ENCODE measurements around the gene TNFAIP8L2.
"Not testable (repeated sequence)": the region's sequence is repeated elsewhere in the genome, so short reads cannot be mapped to it uniquely, and the experiment has no call there.

Gene TNFAIP8L2

DNA sequence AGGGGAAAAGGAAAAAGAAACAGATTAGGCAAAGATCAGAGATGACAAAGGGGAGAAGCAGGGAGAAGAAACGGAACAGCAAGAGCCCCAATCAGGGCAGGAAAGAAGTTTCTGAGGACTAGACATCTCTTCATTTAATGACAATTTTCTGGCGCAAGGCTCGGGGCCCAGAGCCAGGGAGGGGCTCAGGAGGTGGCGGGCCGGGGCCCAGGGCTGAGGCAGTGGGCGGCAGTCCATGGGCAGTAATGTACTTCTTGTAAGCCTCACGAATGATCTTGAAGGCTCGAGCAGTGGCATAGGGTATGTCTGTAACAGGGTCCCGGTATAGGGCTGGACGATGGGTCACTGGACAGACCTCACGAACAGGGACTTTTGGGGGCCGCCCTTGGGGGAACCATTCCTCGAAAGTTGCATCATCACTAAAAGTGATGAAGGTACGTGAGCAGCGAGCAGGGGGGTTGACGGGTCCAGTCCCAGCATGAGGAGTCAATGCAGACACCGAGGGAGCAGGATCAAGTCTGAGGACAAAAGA lies 20.1 kb downstream of the TNFAIP8L2 start:
- POLR2A ChIA-PET (ENCODE audit: low non-redundant PET) = no interaction called here
- no peak for DNase-seq (ENCODE audit: low spot score)
- H3K27ac ChIP-seq = peak overlapping the region; percentile 17; the same call in 1 of the 2 replicates
- TF ChIP-seq, protein P1, sequence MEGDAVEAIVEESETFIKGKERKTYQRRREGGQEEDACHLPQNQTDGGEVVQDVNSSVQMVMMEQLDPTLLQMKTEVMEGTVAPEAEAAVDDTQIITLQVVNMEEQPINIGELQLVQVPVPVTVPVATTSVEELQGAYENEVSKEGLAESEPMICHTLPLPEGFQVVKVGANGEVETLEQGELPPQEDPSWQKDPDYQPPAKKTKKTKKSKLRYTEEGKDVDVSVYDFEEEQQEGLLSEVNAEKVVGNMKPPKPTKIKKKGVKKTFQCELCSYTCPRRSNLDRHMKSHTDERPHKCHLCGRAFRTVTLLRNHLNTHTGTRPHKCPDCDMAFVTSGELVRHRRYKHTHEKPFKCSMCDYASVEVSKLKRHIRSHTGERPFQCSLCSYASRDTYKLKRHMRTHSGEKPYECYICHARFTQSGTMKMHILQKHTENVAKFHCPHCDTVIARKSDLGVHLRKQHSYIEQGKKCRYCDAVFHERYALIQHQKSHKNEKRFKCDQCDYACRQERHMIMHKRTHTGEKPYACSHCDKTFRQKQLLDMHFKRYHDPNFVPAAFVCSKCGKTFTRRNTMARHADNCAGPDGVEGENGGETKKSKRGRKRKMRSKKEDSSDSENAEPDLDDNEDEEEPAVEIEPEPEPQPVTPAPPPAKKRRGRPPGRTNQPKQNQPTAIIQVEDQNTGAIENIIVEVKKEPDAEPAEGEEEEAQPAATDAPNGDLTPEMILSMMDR (conservative IDR thresholded peaks at IDR 0.05; ENCODE audit: low read depth) = no peak
- CTCF ChIA-PET = interaction anchor here (0.5 to 0.7 kb wide), 2 partner anchors 35 to 613 kb away, joined by 4 to 6 read pairs; no protein-coding TSS in a partner anchor

DNA sequence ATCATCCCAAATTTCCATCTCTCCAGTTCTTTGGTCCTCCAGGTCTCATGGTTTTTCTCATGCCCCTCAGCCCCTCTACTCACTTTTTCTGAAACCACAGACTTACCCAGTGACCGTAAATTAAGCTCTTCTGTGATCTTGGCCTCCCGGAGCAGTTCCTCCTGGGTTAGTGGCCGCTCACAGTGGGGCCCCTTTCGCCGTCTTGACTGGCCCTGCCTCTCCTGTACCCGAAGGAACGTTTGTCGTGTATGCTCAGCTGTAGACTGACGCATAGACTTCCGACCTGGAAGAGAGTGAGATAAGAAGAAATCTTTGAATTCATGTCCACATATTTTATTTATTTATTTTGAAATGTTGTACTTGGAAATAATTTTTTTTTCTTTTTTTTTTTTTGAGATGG lies 27.8 kb downstream of the TNFAIP8L2 start:
- no peak for DNase-seq (ENCODE audit: low spot score)
- ChIA-PET POLR2A (ENCODE audit: low non-redundant PET) (no interaction called here), CTCF (no interaction called here)
- no peak overlapping the region for H3K27ac ChIP-seq
- TF ChIP-seq, protein P1 (conservative IDR thresholded peaks at IDR 0.05; ENCODE audit: low read depth) = no peak

DNA sequence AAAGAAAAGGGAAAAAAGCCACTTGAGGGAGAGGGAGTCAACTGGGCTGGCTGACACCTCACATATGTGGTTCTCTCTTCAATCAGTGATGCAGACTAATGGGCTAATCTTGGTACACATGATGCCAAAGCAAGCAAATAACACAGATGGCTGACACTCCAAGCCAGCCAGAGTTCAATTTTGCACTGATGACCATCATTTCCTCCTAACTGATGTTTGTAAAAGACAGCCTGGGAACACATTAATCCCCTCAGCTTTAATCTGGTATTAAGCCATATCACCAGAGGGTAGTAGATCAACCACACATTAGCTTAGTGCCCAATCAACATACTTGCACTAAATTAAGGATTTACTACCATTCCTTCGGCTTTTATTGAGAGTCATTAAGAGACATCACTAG lies 30.8 kb downstream of the TNFAIP8L2 start:
- ChIA-PET CTCF (interaction anchor here (0.5 kb wide), 1 partner anchor 506 kb away, joined by 3 read pairs; no protein-coding TSS in a partner anchor), POLR2A (ENCODE audit: low non-redundant PET) (no interaction called here)
- no peak overlapping the region for H3K27ac ChIP-seq
- no peak for DNase-seq (ENCODE audit: low spot score)
- TF ChIP-seq, protein P1 (conservative IDR thresholded peaks at IDR 0.05; ENCODE audit: low read depth) = no peak

DNA sequence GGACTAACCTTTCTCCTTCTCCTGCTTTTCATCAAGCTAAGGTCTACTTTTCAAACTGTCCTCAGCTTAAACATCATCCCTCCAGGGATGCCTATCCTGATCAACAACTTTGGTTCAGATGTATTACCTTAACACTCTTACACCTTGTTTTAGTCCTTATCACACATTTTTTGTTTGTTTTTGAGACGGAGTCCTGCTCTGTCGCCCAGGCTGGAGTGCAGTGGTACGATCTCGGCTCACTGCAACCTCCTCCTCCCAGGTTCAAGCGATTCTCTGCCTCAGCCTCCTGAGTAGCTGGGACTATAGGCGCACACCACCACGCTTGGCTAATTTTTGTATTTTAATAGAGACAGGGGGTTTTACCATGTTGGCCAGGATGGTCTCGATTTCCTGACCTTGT lies 32.2 kb downstream of the TNFAIP8L2 start:
- DNase-seq (ENCODE audit: low spot score); POLR2A ChIA-PET (ENCODE audit: low non-redundant PET); CTCF ChIA-PET: not testable (repeated sequence)
- H3K27ac ChIP-seq = peak overlapping the region; percentile 52

DNA sequence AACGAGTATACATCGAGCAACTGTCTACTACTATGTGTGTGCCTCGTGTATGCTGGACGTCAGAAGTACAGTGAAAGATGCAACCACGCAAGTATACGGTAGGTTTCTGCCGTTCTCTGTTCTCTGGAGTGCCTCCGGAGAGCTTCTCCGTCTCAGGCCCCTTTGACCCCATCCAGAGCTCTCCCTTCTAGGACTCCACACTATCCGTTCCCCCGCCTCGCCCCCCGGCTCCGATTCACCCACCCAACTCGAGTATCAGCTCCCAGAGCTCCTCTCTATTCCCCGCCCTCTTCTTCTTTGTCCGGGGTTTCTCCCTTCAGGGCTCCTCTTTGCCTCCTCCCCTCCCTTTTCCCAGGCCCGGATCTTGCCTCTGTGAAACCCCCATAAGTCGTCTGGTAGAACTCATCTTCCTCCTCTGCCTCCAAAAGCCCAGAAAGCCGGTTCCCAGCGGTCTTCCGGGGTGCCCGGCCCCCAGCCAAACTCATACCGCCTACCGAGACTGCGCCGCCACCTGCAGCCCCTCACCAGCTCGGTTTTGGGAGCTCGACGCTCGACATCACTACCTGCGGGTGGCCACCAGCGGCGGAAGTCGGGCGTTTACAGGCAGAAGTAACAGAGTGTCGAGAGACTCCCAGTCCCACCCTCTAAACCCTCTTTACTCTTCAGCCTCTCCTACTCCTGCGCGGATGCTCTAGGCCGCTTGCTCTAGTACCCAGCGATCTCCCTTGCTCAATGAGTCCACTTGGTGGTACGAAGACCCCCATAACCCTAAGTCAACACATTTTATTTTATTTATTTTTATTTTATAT lies 33.4 kb downstream of the TNFAIP8L2 start, which contains the start of gene VPS72:
VPS72 (minus strand) TSS at position 561 of the 809 bp plus-strand sequence; CDS start at position 485, 76 bp downstream.
- ChIA-PET POLR2A (ENCODE audit: low non-redundant PET) (interaction anchor here (0.6 to 0.7 kb wide), 3 partner anchors 96 to 168 kb away, joined by 3 to 7 read pairs (median 5); no protein-coding TSS in a partner anchor), CTCF (interaction anchor here (0.7 kb wide), 1 partner anchor 345 kb away, joined by 3 read pairs; no protein-coding TSS in a partner anchor)
- peak within 1 kb of the TSS; percentile 89 for H3K27ac ChIP-seq
- peak; percentile 85 for DNase-seq (ENCODE audit: low spot score)
- TF ChIP-seq, protein P1 (conservative IDR thresholded peaks at IDR 0.05; ENCODE audit: low read depth) = no peak

DNA sequence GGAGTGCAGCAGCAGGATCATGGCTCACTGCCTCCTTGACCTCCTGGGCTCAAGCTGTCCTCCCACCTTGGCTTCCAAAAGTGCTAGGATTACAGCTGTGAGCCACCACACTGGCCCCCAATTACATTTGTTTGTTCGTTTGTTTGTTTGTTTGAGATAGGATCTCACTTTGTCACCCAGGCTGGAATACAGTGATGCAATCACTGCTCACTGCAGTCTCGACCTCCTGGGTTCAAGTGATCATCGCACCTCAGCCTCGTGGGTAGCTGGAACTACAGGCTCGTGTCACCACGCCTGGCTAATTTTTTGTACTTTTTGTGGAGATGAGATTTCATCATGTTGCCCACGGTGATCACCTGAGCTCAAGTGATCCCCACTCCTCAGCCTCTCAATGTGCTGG lies 35.6 kb downstream of the TNFAIP8L2 start:
- CTCF ChIA-PET = no interaction called here
- no peak for DNase-seq (ENCODE audit: low spot score)
- POLR2A ChIA-PET (ENCODE audit: low non-redundant PET) = no interaction called here
- TF ChIP-seq, protein P1 (conservative IDR thresholded peaks at IDR 0.05; ENCODE audit: low read depth) = no peak
- H3K27ac ChIP-seq = peak overlapping the region; percentile 53

DNA sequence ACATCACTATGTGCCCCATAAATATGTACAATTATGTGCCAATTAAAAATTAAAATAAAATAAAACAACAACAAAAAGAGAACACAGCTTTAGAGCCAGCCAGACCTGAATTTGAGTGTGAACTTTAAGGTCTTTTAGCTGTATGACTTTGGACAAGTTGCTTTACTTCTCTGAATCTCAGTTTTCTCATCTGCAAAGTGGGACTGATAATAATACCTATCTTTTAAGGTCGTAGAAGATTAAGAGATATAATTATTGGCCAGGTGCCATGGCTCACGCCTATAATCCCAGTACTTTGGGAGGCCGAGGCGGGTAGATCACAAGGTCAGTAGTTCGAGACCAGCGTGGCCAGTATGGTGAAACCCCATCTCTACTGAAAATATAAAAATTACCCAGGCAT lies 36.9 kb downstream of the TNFAIP8L2 start:
- CTCF ChIA-PET = no interaction called here
- TF ChIP-seq, protein P1 (conservative IDR thresholded peaks at IDR 0.05; ENCODE audit: low read depth) = no peak
- H3K27ac ChIP-seq = peak overlapping the region; percentile 60
- POLR2A ChIA-PET (ENCODE audit: low non-redundant PET) = no interaction called here
- no peak for DNase-seq (ENCODE audit: low spot score)
